ENCODE results near the gene SCGB1D2. TPM values are rescaled to one million over a fixed set of nuclear protein-coding genes. Genes with fewer than 3 reads are reported as not detected.

SCGB1D2 gene
- total RNA-seq (2022; extraction: Qiagen RNA extraction): 0.48 TPM in 1 of 5 replicates, not detected in the others

GRCh38 chr11:62242021-62242420 lies at the start of gene SCGB1D2:
Gene SCGB1D2, plus strand, starts transcription at chr11:62242239. Its CDS starts 69 bp downstream, at chr11:62242308.

GRCh38 chr11:62269654-62270278 lies 27.7 kb downstream of the SCGB1D2 start, which contains the start of gene SCGB2A2:
Gene SCGB2A2, plus strand, starts transcription at chr11:62270158. Its CDS starts 59 bp downstream, at chr11:62270217.

Other genes with a start within 250 kb of the SCGB1D2 start
- 43.9 to 57.8 TPM (median 51.8 TPM) in 5 replicates for gene INCENP, start 118.2 kb upstream of the SCGB1D2 start, total RNA-seq (2022; extraction: Qiagen RNA extraction)
- not detected in 5 replicates for gene SCGB1D1, start 52.0 kb upstream of the SCGB1D2 start, total RNA-seq (2022; extraction: Qiagen RNA extraction)
- not detected in 5 replicates for gene SCGB2A1, start 33.6 kb upstream of the SCGB1D2 start, total RNA-seq (2022; extraction: Qiagen RNA extraction)
- not detected in 5 replicates for gene SCGB2A2, start 27.9 kb downstream of the SCGB1D2 start, total RNA-seq (2022; extraction: Qiagen RNA extraction)
- not detected in 5 replicates for gene SCGB1D4, start 56.8 kb downstream of the SCGB1D2 start, total RNA-seq (2022; extraction: Qiagen RNA extraction)
- 9.6 to 14.3 TPM (median 13.2 TPM) in 5 replicates for gene ASRGL1, start 95.2 kb downstream of the SCGB1D2 start, total RNA-seq (2022; extraction: Qiagen RNA extraction)
- not detected in 5 replicates for gene SCGB1A1, start 176.8 kb downstream of the SCGB1D2 start, total RNA-seq (2022; extraction: Qiagen RNA extraction)